Aorta (tissue), 5 donors: ENCODE data around the gene GPRIN1. TPM values are rescaled to one million over a fixed set of nuclear protein-coding genes. Genes with fewer than 3 reads are reported as not detected.

Source experiments
- ATAC-seq: fragments of 200-7000 bp; cut with Tn5 transposase; one replicate; pipeline ENCODE4 v1.9.1; 2022; ENCODE audit warnings: moderate library complexity; ENCODE audit not compliant: low FRiP score
- DNase-seq, 2 donors: peaks; one replicate each; pipeline ENCODE4 v3.0.0-alpha.2; 2020
- H3K27ac ChIP-seq, 2 donors: one replicate each; pipeline ENCODE4 v1.5.1; 2013; ENCODE audit warnings: low read length in 2 of 2, mild to moderate bottlenecking in 2 of 2, moderate library complexity in 2 of 2, control low read depth in 1 of 2, inconsistent platforms in 1 of 2, low read depth in 1 of 2
- H3K27me3 ChIP-seq, 2 donors: one replicate each; pipeline ENCODE4 v1.6.1; 2013; ENCODE audit warnings: control low read depth in 1 of 2, low read length in 1 of 2, mild to moderate bottlenecking in 1 of 2, moderate library complexity in 1 of 2; ENCODE audit not compliant: insufficient read depth in 2 of 2, control insufficient read depth in 1 of 2
- H3K36me3 ChIP-seq, 2 donors: one replicate each; pipeline ENCODE4 v1.6.1; 2013; ENCODE audit warnings: control low read depth in 1 of 2, low read length in 1 of 2, mild to moderate bottlenecking in 1 of 2; ENCODE audit not compliant: insufficient read depth in 2 of 2, control insufficient read depth in 1 of 2
- H3K4me1 ChIP-seq, 2 donors: one replicate each; pipeline ENCODE4 v1.6.1; 2013; ENCODE audit warnings: low read length in 2 of 2, control low read depth in 1 of 2, mild to moderate bottlenecking in 1 of 2, moderate library complexity in 1 of 2; ENCODE audit not compliant: insufficient read depth in 2 of 2, control insufficient read depth in 1 of 2
- H3K4me3 ChIP-seq, 2 donors: one replicate each; pipeline ENCODE4 v1.5.1; 2013; ENCODE audit warnings: low read length in 2 of 2, control low read depth in 1 of 2, mild to moderate bottlenecking in 1 of 2
- H3K9me3 ChIP-seq: one replicate; pipeline ENCODE4 v1.6.1; 2013; ENCODE audit warnings: mild to moderate bottlenecking, low read length; ENCODE audit not compliant: control insufficient read depth
- WGBS, 2 donors: extraction: QIAGEN DNeasy Blood & Tissue Kit; methylation state at CpG; one replicate each; pipeline ENCODE4 v1.1.7; 2013; 5-methylcytosine and 5-hydroxymethylcytosine counted together
- intact Hi-C, 2 donors: fragments of 100-400 bp; cut with DNase I; formaldehyde crosslinking; loops; one replicate each; pipeline versions ENCODE4 v1.14.2 to v1.15.0; 2022
- long read RNA-seq, 2 donors: library from polyadenylated mRNA; unstranded; transcript quantifications; one replicate each; pipeline ENCODE4 v2.0.0, GENCODE V29; 2020 to 2021
- polyA plus RNA-seq, 2 donors: library from polyadenylated mRNA; stranded (reverse); fragments of 200-250 nt; gene quantifications; one replicate each; pipeline ENCODE4 v1.2.3, GENCODE V29; 2013
- total RNA-seq, 2 donors: library from RNA; stranded (reverse); fragmentation: NEBNext Ultra II Directional; extraction: Animal tissue kit (Norgen Biotek cat#: 25700); gene quantifications; one replicate each; pipeline ENCODE4 v1.2.1, GENCODE V29; 2021
- donor health status: healthy with polysubstance abuse.
- donor health status: Bipolar disorder and iron deficiency.
- donor health status: DM: no; HTN: no; CAD: no.
- donor health status: DM: no; HTN: no; CAD: no.
- donor health status: DM: yes; HTN: yes; CAD: no.

The GPRIN1 gene
- under 1 TPM; 0.81 to 0.87 TPM for total RNA-seq
- polyA plus RNA-seq = under 1 TPM; 0.15 to 0.50 TPM
- long read RNA-seq, donor 1, partial matches to known transcripts = 0 of 1 reads
- long read RNA-seq, donor 1, other reads (novel, unspliced or antisense) = 1 of 1 reads
- long read RNA-seq, donor 2, full-length matches to known transcripts = 1 of 2 reads
- long read RNA-seq, donor 2, partial matches to known transcripts = 0 of 2 reads
- long read RNA-seq, donor 2, other reads (novel, unspliced or antisense) = 1 of 2 reads

GRCh38 chr5:176609724-176610434 lies at the start of gene GPRIN1:
TSS of gene GPRIN1 (minus strand) at chr5:176610156. CDS start at chr5:176599834, 10,322 bp downstream.
- no peaks in the 10 kb centered on the region for H3K9me3 ChIP-seq
- intact Hi-C loops = no loop called here
- WGBS, 2 donors = 0 to 1% methylated on average over 50 to 101 of the region's 101 CpGs
- ATAC-seq = peak; percentile 64
- no peaks in the 10 kb centered on the region for H3K4me1 ChIP-seq
- DNase-seq = peak in 1 of 2 donors; percentile 85
- H3K36me3 ChIP-seq = no peaks in the 10 kb centered on the region
- peak within 1 kb of the TSS; percentile 53 to 55 for H3K4me3 ChIP-seq
- no peak within 1 kb of the TSS for H3K27ac ChIP-seq
- H3K27me3 ChIP-seq = no peaks in the 10 kb centered on the region

- 74 to 84% methylated on average over 7 of the region's 7 CpGs for WGBS, 2 donors
- ATAC-seq (no peak), DNase-seq (no peak)
- Histone ChIP-seq H3K27me3 (no peaks in the 10 kb centered on the region), H3K9me3 (no peaks in the 10 kb centered on the region), H3K27ac (no peak overlapping the region), H3K4me3 (no peak overlapping the region), H3K4me1 (no peaks in the 10 kb centered on the region), H3K36me3 (no peaks in the 10 kb centered on the region)
- intact Hi-C loops = loop anchor here in 1 of 2 donors (10.0 kb wide), 1 partner anchor 245 kb away; the partner anchor contains the start of gene CLTB
Measured at GRCh38 chr5:176659512-176659839, 49.5 kb upstream of the GPRIN1 start.

DNA sequence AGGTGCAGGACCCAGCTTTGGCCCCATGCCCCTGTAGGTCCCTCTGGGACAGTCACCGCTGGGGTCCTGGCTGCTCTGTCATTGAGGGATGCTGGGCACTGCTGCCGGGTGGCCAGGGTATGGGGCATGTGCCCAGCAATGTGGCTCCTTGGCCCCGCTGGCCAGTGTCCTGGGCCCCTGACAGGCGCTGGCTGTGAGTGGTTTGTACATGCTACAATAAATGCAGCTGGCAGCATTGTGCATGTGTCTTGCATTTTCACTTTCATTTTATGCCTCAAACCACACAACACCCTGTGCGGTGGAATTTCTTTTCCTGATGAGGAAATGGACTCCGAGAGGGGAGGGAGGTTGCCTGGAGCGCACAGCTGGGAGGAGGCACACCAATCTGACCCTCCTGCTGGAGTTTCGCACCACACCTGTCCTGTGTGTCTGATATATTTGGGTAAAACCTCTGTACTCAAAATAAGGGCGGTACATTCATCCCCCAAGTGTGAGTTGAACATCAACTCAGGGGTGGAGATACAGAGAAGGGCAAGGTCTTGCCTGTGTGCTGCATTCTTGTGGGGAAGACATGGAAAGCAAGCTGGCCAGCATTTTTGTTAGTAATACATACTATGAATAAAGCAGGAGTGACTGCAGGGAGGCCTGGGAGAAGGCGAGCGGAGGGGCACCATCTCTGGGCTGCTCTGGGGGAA lies 49.0 kb upstream of the GPRIN1 start:
- H3K4me3 ChIP-seq = no peak overlapping the region
- DNase-seq = no peak
- H3K27ac ChIP-seq = no peak overlapping the region

DNA sequence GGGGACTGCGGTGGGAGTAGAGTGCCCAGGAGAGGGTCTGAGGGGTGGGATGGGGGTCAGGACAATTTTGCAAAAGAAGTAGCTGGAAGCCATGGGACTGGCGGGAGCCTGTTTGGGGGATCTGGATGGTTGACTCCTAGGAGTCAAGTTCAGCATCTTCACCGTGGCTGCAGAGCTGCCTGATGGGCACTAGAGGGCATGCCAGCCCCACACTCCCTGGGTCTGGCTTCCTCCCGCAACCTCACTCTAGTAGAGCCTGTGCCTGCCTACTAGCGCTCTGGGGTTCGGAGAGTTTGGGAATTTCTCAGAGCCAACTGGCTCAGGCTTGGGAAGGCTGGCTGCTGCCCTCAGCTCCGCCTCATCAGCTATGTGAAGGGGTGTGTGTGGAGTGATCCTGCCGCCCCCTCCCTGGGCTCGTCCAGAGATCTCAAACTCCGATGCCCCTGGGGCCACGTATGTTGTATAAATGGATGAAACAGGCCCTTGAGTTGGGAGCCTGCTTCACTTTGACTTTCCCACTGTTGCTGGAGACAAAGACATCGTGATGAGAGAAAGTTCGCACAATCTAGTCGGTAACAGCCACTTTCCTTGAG lies 48.1 kb upstream of the GPRIN1 start:
- Histone ChIP-seq H3K27me3 (no peaks in the 10 kb centered on the region), H3K36me3 (no peaks in the 10 kb centered on the region), H3K4me1 (no peaks in the 10 kb centered on the region), H3K4me3 (no peak overlapping the region), H3K9me3 (no peaks in the 10 kb centered on the region), H3K27ac (no peak overlapping the region)
- DNase-seq (peak; percentile 74 to 90), ATAC-seq (peak; percentile 81)
- intact Hi-C loops = loop anchor here in 1 of 2 donors (10.0 kb wide), 1 partner anchor 243 kb away; the partner anchor contains the start of gene CLTB
- 36 to 38% methylated on average over 14 of the region's 14 CpGs for WGBS, 2 donors

More for the DNA sequence above, 49.0 kb upstream of the GPRIN1 start:
- ATAC-seq = no peak
- Histone ChIP-seq H3K36me3 (no peaks in the 10 kb centered on the region), H3K27me3 (no peaks in the 10 kb centered on the region), H3K4me1 (no peaks in the 10 kb centered on the region), H3K9me3 (no peaks in the 10 kb centered on the region)
- WGBS, 2 donors = 79 to 81% methylated on average over 11 of the region's 11 CpGs
- intact Hi-C loops = loop anchor here in 1 of 2 donors (10.0 kb wide), 1 partner anchor 244 kb away; the partner anchor contains the start of gene CLTB

- DNase-seq (no peak), ATAC-seq (no peak)
- no peaks in the 10 kb centered on the region for H3K9me3 ChIP-seq
- no peaks in the 10 kb centered on the region for H3K27me3 ChIP-seq
- 86 to 91% methylated on average over 13 of the region's 13 CpGs for WGBS, 2 donors
- H3K4me1 ChIP-seq = no peaks in the 10 kb centered on the region
- H3K36me3 ChIP-seq = no peaks in the 10 kb centered on the region
- no peak overlapping the region for H3K4me3 ChIP-seq
- no peak overlapping the region for H3K27ac ChIP-seq
- intact Hi-C loops = loop anchor here in 1 of 2 donors (10.0 kb wide), 1 partner anchor 242 kb away; the partner anchor contains the start of gene CLTB
Measured at GRCh38 chr5:176656467-176656990, 46.6 kb upstream of the GPRIN1 start.

GRCh38 chr5:176654856-176655255 lies 44.9 kb upstream of the GPRIN1 start:
- H3K4me3 ChIP-seq = no peak overlapping the region
- H3K27me3 ChIP-seq = no peaks in the 10 kb centered on the region
- H3K9me3 ChIP-seq = no peaks in the 10 kb centered on the region
- ATAC-seq = no peak
- no peaks in the 10 kb centered on the region for H3K36me3 ChIP-seq
- WGBS, 2 donors = 95 to 96% methylated on average over 12 to 14 of the region's 14 CpGs
- intact Hi-C loops = loop anchor here in 1 of 2 donors (10.0 kb wide), 1 partner anchor 240 kb away; the partner anchor contains the start of gene CLTB
- DNase-seq = no peak
- no peaks in the 10 kb centered on the region for H3K4me1 ChIP-seq
- H3K27ac ChIP-seq = no peak overlapping the region

GRCh38 chr5:176653401-176654385 lies 43.7 kb upstream of the GPRIN1 start:
- intact Hi-C loops = loop anchor here in 1 of 2 donors (10.0 kb wide), 1 partner anchor 239 kb away; the partner anchor contains the start of gene CLTB
- 81 to 82% methylated on average over 18 of the region's 18 CpGs for WGBS, 2 donors
- no peaks in the 10 kb centered on the region for H3K36me3 ChIP-seq

More at GRCh38 chr5:176653401-176654385, 43.7 kb upstream of the GPRIN1 start:
- no peaks in the 10 kb centered on the region for H3K9me3 ChIP-seq
- ATAC-seq (no peak), DNase-seq (no peak)
- no peak overlapping the region for H3K4me3 ChIP-seq
- no peak overlapping the region for H3K27ac ChIP-seq
- no peaks in the 10 kb centered on the region for H3K27me3 ChIP-seq
- no peaks in the 10 kb centered on the region for H3K4me1 ChIP-seq
